BLaER1 (cell line): Measurements from ENCODE around the gene PARD3.
A peak's percentile ranks its signal among the peaks of the same experiment; 100 is the strongest.
"Not testable (repeated sequence)": the region's sequence is repeated elsewhere in the genome, so short reads cannot be mapped to it uniquely, and the experiment has no call there.

Experiments used
- H3K27ac ChIP-seq: shearing (Covaris generic); formaldehyde crosslinking; 2 replicates; pipeline ENCODE4 v1.8.1; 2022
- H3K27me3 ChIP-seq: shearing (Covaris generic); formaldehyde crosslinking; 2 replicates; pipeline ENCODE4 v1.8.1; 2022
- H3K36me3 ChIP-seq: shearing (Covaris generic); formaldehyde crosslinking; 2 replicates; pipeline ENCODE4 v1.8.1; 2022
- H3K4me1 ChIP-seq: shearing (Covaris generic); formaldehyde crosslinking; 2 replicates; pipeline ENCODE4 v1.8.1; 2022
- H3K4me2 ChIP-seq: shearing (Covaris generic); formaldehyde crosslinking; 2 replicates; pipeline ENCODE4 v1.8.1; 2022
- H3K4me3 ChIP-seq: shearing (Covaris generic); formaldehyde crosslinking; 2 replicates; pipeline ENCODE4 v1.8.1; 2022
- H3K9ac ChIP-seq: shearing (Covaris generic); formaldehyde crosslinking; 2 replicates; pipeline ENCODE4 v1.8.1; 2022
- H3K9me3 ChIP-seq: shearing (Covaris generic); formaldehyde crosslinking; 2 replicates; pipeline ENCODE4 v1.8.1; 2022
- H4K20me1 ChIP-seq: shearing (Covaris generic); formaldehyde crosslinking; 2 replicates; pipeline ENCODE4 v1.8.1; 2022
- Cebpa-rat ChIP-seq: shearing (Covaris generic); IDR thresholded peaks from 2 replicates; pipeline ENCODE4 v1.8.1; 2022

Gene PARD3

GRCh38 chr10:34711500-34711899 lies 103.6 kb downstream of the PARD3 start:
- Histone ChIP-seq H3K4me2 (no peak overlapping the region), H3K27ac (no peak overlapping the region), H3K4me1 (peaks cover 24% of the 10 kb centered on the region), H3K27me3 (no peaks in the 10 kb centered on the region), H3K36me3 (0 out of 2 replicates have a peak, but pooled peaks cover 7% of the 10 kb centered on the region), H3K9me3 (no peaks in the 10 kb centered on the region), H3K4me3 (no peak overlapping the region), H3K9ac (no peak overlapping the region), H4K20me1 (peaks cover 99% of the 10 kb centered on the region)
- TF ChIP-seq Cebpa-rat = no peak

DNA sequence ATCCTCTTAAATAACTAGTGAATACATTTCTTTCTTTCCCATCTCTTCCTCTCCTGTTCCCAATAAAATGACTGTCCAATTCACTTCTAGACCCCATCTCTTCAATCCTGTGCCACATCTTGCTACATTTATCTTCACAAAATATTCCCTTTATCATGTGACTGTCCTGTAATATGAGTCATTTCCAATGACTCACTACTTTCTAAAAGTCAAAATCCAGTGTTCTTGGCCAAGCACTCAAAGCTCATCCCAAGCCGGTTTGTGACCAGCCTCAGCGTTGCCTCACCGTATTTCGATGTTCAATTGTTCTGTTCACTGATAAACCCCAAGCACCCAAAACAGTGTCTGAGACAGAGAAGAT lies 104.7 kb downstream of the PARD3 start:
- H3K4me1 ChIP-seq = peaks cover 27% of the 10 kb centered on the region
- H3K4me2 ChIP-seq = no peak overlapping the region
- H3K27me3 ChIP-seq = no peaks in the 10 kb centered on the region
- H3K9me3 ChIP-seq = no peaks in the 10 kb centered on the region
- no peak overlapping the region for H3K4me3 ChIP-seq
- peaks cover 99% of the 10 kb centered on the region for H4K20me1 ChIP-seq
- 0 out of 2 replicates have a peak, but pooled peaks cover 6% of the 10 kb centered on the region for H3K36me3 ChIP-seq
- no peak overlapping the region for H3K27ac ChIP-seq
- no peak overlapping the region for H3K9ac ChIP-seq
- no peak for TF ChIP-seq Cebpa-rat

GRCh38 chr10:34709637-34710390 lies 105.3 kb downstream of the PARD3 start:
- Histone ChIP-seq H3K4me2 (no peak overlapping the region), H3K36me3 (0 out of 2 replicates have a peak, but pooled peaks cover under 1% of the 10 kb centered on the region), H3K9me3 (no peaks in the 10 kb centered on the region), H4K20me1 (peaks cover 99% of the 10 kb centered on the region), H3K27ac (no peak overlapping the region), H3K9ac (no peak overlapping the region), H3K4me1 (peaks cover 27% of the 10 kb centered on the region), H3K27me3 (no peaks in the 10 kb centered on the region), H3K4me3 (no peak overlapping the region)
- no peak for TF ChIP-seq Cebpa-rat

DNA sequence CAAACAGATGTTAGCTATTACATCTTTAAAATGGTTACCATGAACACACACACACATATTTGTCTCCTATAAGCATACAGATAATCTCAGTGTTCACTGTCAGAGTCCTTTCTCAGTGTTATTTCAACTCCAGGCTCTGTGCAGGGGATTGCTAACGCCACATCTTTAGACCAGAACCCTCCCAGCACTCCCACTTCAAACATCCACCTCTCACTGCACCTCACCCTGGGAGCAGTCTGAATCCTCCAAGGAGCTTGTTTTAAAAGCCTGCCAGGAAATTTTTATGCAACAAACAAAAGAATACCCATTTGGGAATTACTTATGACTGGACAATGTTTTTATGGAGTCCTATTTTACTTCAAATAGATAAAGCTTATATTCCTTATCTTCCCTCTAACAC lies 107.4 kb downstream of the PARD3 start:
- H3K9ac ChIP-seq = no peak overlapping the region

GRCh38 chr10:34706992-34707391 lies 108.1 kb downstream of the PARD3 start:
- Histone ChIP-seq H3K4me1 (peaks cover 16% of the 10 kb centered on the region), H4K20me1 (peaks cover 100% of the 10 kb centered on the region)
- not testable (repeated sequence) for H3K27ac ChIP-seq, H3K9me3 ChIP-seq, H3K4me2 ChIP-seq, H3K27me3 ChIP-seq, H3K9ac ChIP-seq, H3K4me3 ChIP-seq, H3K36me3 ChIP-seq

More for the DNA sequence above, 107.4 kb downstream of the PARD3 start:
- Histone ChIP-seq H3K27me3 (no peaks in the 10 kb centered on the region), H3K9me3 (no peaks in the 10 kb centered on the region), H3K4me1 (peaks cover 16% of the 10 kb centered on the region), H3K4me2 (no peak overlapping the region), H4K20me1 (peaks cover 100% of the 10 kb centered on the region), H3K4me3 (no peak overlapping the region), H3K36me3 (no peaks in the 10 kb centered on the region), H3K27ac (no peak overlapping the region)
- TF ChIP-seq Cebpa-rat = no peak

DNA sequence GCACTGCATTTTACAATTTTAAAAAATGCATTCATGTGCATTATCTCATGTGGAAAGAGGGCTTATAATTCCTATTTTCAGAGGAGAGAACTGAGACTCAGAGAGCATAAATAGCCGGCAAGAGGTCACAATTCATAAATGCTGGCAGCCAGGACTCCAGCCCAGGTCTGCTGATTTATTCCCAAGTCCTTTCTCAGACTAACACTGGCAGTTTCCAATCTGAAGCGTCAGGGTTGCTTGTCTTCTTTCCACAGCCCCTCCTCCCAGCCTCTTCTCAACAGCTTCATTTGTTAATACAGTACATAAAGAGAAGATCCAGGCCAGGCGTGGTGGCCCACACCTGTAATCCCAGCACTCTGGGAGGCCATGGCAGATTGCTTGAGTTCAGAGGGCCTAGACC lies 108.9 kb downstream of the PARD3 start:
- H3K9me3 ChIP-seq = no peaks in the 10 kb centered on the region
- H3K4me2 ChIP-seq = 0 out of 2 replicates have a peak overlapping the region, but pooled peaks have one; percentile 2
- peaks cover 100% of the 10 kb centered on the region for H4K20me1 ChIP-seq
- H3K27ac ChIP-seq = no peak overlapping the region
- H3K27me3 ChIP-seq = no peaks in the 10 kb centered on the region
- TF ChIP-seq Cebpa-rat = no peak
- no peaks in the 10 kb centered on the region for H3K36me3 ChIP-seq
- H3K4me3 ChIP-seq = no peak overlapping the region
- no peak overlapping the region for H3K9ac ChIP-seq
- H3K4me1 ChIP-seq = peaks cover 23% of the 10 kb centered on the region

DNA sequence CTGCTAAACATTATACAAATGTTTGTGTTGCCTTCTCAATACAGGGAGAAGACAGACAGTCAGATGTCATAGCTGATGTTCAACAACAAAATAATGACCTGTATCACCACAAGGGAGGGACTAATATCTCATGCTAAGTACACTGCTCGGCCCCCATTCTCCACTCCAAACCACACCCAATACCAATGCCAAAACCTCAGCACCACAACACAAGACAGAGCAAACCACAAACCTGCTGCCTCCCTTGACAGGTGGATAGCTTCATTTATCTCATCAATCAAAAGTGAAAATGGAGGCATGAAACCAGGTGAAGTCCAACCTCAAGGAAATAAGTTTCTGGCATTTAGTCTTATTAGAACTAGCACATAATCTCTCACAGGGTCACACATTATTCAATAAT lies 109.5 kb downstream of the PARD3 start:
- Histone ChIP-seq H3K9me3 (no peaks in the 10 kb centered on the region), H3K36me3 (no peaks in the 10 kb centered on the region), H3K4me2 (0 out of 2 replicates have a peak overlapping the region, but pooled peaks have one; percentile 10), H3K4me3 (no peak overlapping the region), H3K27ac (no peak overlapping the region), H3K27me3 (no peaks in the 10 kb centered on the region), H4K20me1 (peaks cover 100% of the 10 kb centered on the region), H3K9ac (no peak overlapping the region), H3K4me1 (peaks cover 29% of the 10 kb centered on the region)
- TF ChIP-seq Cebpa-rat = no peak

- H3K9me3 ChIP-seq = no peaks in the 10 kb centered on the region
These were observed 110.4 kb downstream of the PARD3 start for GRCh38 chr10:34704526-34705184.

GRCh38 chr10:34702982-34703381 lies 112.1 kb downstream of the PARD3 start:
- TF ChIP-seq Cebpa-rat = no peak
- Histone ChIP-seq H3K4me3 (no peak overlapping the region), H3K36me3 (no peaks in the 10 kb centered on the region), H3K9ac (no peak overlapping the region), H3K4me1 (peaks cover 37% of the 10 kb centered on the region), H3K27me3 (no peaks in the 10 kb centered on the region), H3K9me3 (no peaks in the 10 kb centered on the region), H3K4me2 (no peak overlapping the region), H3K27ac (no peak overlapping the region), H4K20me1 (peaks cover 100% of the 10 kb centered on the region)

More at GRCh38 chr10:34704526-34705184, 110.4 kb downstream of the PARD3 start:
- Histone ChIP-seq H4K20me1 (peaks cover 100% of the 10 kb centered on the region), H3K36me3 (no peaks in the 10 kb centered on the region), H3K4me2 (no peak overlapping the region), H3K4me1 (peaks cover 35% of the 10 kb centered on the region), H3K27me3 (no peaks in the 10 kb centered on the region), H3K9ac (no peak overlapping the region), H3K4me3 (no peak overlapping the region), H3K27ac (no peak overlapping the region)
- TF ChIP-seq Cebpa-rat = no peak
